HL-60/S4 (cell line): ENCODE measurements around the gene TJP1.
"Not testable (repeated sequence)": the region's sequence is repeated elsewhere in the genome, so short reads cannot be mapped to it uniquely, and the experiment has no call there.

Experiments used
- in situ Hi-C: fragments of 300-500 bp; cut with MboI; formaldehyde crosslinking; loops from 2 replicates; pipeline ENCODE4 v1.14.3; 2022; ENCODE audit warnings: low sequenced_read_pairs

TJP1 gene

DNA sequence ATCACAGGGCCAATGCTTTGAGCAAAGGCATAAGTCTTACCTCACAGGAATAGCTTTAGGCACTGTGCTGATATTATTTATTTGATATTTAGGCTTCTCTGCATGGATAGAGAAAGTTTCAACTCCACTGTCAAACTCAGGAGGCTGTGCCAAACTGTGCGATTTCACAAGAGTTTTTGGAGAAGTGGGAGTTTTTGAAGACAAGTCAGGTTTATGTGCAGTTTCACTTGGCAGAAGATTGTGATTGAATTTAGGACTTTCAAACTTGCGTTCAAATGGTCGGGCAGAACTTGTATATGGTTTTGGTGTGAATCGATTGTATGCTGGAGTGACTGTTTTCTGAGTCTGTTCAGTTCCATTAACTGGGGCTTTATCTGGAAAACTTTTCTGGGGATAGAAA lies 113.7 kb downstream of the TJP1 start:
- in situ Hi-C loops = no loop called here

DNA sequence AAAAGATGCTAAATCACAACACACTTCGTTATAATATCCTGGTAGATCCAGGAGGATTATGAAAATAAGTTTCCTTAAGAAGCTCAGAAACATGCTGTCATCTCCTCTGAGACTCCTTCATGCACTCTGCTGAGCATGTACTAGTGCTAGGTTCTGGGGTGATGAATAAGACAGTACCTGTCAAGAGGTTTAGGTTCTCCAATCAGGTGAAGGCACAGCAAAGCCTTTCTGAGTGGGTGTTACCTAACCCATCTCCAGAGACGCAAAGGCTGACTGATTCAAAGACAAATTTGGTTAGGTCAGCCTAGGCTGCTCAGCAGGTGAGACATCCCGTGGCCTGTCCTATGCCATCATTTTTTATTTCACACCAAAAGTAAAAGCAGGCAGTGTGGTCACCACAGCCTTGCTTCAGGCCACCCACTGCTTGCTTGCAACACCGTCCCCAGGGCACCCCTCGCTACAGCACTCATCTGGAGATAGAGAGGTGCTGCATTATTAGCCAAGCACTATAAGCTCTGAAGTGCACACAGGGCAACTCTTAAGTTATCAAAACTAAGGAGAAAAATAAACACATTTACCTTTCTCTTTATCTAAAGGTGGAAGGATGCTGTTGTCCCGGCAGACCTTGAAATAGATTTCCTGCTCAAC lies 117.2 kb downstream of the TJP1 start:
- in situ Hi-C loops = no loop called here

DNA sequence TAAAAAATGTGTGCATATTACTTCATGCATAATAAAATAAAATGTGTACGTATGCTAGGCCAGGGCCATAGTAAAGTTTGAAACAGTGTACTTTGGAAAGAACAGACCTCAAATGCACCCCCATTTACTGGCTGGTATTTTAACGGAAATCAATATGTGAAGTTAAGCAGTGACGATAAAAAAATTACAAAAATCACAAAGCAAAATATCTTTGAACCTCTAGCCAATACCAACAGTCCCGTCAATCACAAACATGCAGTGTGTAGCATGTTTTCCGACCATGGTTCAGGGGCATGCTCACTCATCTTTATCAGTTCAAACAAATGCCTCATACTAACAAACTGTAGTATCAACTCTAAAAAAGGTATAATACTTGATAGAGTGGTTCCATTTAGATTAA lies 121.1 kb downstream of the TJP1 start:
- in situ Hi-C loops = no loop called here

DNA sequence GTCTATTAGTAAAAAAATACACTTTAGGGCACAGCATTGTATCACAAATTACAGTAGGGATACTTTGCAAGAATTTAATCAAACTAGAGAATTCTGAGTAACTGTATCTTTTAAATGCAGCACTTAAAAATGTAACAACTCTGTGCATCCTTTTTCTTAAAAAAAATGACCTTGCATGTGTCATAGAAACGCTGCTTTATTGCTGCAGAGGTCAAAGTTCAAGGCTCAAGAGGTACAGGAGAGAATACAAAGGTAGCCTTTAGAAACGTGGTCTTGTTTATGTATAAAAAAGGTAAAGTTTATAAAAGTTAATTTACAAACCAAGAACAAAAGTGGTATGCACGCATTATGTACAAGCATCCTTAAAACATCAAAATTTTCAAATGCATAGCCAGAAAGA lies 122.0 kb downstream of the TJP1 start:
- in situ Hi-C loops = no loop called here

DNA sequence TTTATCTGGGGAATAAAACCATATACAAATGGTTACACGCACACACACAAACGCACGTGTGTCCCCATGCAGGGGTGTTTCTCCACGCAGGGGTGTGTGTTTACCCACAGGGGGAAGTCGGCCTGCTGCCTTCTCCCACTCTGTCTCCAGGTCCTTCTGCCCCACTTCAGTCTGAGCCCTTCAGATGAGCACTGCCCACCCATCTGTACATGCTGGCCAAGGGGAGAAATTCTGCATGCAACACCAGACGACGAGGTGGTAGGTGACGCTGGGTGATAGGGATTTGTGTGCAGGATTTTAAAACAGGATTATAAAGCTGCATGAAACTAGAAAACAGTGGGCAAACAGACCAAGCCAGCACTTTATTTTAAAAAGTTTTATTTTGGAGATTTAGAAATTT lies 122.5 kb downstream of the TJP1 start:
- in situ Hi-C loops = no loop called here

DNA sequence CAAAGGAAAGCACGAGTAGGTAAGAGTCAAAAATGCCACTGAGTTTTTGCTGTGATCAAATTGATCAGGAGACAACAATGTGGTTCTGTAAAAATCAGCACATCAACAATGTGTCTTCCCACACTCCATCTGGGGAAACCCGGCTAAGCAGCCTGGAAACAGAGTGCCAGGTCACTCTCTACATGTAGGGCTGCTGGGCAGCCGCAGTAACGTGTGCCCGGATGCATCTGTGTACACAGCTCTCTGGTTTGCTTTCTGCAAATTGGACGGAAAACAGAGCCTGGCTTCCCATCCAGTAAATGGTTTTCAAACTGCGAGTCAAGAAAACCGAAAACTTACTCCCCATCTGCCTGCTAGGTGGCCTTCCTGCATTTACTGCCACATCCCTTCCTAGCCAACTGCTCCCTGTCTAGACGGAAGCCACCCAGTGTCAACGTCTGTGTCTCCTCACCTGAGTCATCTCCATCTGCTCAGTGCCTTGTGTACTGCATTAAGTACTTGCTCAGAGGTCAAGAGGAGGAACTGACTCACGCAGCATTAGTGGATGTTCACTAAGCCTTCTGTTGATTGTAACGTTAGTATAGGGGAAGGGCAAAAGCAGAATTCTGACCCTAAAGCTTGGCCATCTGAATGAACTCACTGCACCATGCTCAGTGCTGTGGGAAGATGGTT lies 124.1 kb downstream of the TJP1 start:
- in situ Hi-C loops = no loop called here

DNA sequence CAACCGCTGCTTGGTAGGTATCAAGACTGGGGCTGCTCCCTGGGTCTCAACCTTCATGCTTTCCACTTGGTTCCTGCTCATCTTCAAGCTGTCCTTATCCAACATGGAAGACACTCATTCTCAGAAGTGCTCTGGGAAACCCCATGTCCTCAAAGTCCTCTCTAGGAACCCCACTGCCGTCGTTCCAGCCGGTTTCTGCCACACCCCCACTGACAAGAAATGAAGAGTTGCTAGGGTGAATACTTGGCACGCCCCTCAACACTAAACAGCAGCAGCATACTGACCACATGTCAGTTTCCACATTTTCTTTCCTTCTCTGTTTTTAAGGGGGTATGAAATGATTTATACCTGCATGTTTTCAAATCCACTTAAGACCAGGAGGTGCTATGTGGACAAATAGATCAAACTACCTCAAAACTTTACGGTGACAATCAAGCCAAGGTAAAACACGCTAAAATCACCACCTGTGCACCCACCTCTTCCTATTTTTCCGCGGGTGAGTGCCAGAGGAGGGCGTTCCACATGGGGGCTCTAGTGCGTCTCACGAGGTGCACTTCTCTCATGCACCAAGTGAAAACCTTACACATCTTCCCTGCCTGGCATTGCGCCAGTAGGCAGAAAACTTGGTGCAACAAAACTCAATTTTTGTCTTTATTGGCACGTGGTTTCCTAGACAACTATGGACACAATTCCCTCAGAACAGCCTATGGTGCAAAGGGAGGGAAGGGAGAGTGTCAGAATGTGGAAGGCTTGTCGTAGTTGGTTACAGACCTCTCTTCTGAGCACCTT lies 125.1 kb downstream of the TJP1 start:
- in situ Hi-C loops = no loop called here

DNA sequence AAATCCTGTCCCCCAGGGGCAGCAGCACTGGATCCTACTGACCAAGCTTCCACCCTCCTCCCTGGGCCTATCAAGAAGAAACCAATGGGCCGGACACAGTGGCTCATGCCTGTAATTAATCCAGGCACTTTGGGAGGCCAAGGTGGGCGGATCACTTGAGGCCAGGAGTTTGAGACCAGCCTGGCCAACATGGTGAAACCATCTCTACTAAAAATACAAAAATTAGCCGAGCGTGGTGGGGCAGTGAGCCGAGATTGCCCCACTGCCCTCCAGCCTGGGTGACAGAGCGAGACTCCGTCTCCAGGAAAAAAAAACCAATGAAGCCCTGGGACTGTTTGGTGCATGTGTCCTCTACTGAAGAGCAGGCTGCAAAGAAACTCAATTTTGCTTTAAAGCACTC lies 125.8 kb downstream of the TJP1 start:
- in situ Hi-C loops = not testable (repeated sequence)

DNA sequence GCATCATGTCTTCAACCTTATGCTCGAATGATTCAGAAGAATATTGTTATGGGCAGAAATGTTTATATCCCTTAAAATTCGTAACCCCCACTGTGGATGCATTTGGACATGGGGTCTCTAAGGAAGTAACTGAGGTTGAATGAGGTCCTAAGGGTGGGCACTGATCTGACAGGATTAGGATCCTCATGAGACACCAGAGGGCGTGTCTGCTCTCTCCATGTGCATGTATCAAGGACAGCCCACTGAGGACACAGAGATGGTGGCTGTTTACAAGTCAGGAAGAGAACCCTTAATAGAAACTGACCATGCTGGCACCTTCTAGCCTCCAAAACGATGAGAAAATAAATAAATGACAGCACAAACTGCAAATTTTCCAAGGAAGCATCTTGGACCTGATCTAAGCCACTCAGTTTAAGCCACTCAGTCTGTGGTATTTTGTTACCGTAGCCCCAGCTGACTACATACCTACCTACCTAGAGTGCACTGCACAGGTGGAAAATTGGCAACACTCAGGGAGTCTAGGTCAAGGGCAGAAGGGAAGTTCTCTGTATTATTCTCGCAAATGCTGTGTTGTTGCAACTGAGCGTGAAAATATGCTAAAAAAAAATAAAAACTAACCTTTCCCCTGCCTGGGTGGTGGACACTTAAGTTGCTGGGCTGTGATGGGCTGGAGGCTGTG lies 126.6 kb downstream of the TJP1 start:
- in situ Hi-C loops = no loop called here

DNA sequence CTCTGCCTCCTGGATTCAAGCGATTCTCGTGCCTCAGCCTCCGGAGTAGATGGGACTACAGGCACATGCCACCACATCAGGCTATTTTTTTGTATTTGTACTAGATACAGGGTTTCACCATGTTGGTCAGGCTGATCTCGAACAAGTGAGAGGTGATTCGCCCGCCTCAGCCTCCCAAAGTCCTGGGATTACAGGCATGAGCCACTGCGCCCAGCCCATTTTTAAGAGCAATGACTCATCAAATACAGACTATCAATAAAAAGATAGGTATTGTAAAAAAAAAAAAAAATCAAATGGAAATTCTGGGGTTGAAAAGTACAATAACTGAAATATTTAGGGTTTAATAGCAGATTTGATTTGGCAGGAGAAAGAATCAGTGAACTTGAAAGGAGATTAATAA lies 129.0 kb downstream of the TJP1 start:
- in situ Hi-C loops = no loop called here

DNA sequence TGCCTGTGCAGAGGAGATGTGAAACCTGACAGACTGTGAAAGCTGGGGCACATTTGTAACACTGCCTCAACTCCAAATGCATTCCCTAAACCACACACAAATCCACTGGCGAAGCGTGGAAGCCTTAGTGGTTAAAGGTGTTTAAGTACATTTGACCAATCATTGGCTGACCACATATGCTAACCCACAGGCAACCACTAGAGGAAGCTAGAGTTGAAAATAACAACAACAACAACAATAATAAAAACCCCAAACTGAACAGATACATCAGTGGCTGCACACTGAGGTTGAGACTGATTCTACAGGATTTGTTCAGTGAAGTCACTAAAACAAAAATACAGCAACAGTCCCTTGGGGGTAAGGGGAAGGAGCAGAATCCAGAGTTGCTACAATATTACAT lies 129.7 kb downstream of the TJP1 start:
- in situ Hi-C loops = no loop called here

DNA sequence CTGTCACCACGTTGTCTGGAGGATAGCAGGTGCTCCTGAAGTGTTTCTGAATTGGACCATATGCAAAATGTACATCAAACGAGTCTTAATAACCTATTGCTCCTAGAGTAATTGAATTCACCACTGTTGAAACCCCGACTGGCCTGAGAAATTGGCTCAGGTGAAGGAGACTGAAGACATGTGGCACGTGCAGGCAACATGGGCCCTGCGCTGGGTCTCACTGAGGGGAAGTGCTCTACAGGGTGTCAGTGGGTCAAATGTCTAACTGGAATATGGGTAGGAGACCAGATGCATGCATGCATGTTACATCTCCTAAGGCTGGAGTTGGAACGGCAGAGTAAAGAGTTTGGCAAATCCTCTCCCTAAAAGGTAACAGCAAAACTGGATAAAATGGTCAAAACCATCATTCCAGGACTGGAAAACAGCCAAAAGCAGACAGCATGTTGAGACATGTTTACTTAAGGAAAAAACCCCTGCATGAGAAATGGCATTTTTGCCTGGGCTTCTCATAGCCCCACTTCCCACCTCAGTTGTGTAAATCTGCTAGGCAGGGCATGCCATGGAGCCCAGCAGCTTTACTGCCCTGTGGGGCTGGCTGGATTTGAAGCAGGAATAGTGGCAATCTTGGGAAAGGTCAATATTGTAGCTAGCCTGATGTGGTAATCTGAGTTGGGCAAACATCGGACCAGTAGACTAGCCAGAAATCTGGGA lies 131.3 kb downstream of the TJP1 start:
- in situ Hi-C loops = no loop called here

DNA sequence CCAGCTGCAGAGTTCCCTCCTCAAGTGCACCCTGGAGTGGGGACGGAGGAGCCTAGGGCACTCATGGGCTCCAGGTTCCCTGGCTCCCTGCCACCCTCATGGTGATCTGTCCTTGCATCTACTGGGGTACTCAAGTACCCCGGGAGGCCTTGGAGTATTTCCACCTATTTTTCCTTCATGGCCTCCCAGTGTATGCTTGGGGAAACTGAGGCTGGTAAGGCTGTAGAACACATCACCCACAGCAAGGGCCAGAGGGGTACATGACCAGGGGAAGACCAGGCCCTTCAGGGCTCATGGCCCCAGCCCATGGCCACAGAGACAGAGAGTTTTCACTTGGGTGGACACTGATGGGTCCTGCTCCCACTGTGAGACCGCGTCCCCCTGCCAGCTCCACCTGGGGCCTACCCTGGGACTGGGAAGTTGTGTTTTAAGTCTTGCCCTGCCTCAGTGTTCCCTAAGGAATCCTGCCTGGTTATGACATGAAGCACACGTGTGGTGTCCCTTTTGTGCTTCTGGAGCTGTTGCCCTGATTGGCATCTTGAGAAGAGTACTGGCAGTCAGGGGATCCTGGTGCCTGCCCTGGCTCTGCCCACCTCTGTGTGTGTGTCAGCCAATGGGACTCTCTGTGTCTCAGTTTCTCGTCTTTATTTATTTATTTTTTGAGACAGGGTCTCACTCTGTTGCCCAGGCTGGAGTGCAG lies 132.8 kb downstream of the TJP1 start:
- in situ Hi-C loops = no loop called here

DNA sequence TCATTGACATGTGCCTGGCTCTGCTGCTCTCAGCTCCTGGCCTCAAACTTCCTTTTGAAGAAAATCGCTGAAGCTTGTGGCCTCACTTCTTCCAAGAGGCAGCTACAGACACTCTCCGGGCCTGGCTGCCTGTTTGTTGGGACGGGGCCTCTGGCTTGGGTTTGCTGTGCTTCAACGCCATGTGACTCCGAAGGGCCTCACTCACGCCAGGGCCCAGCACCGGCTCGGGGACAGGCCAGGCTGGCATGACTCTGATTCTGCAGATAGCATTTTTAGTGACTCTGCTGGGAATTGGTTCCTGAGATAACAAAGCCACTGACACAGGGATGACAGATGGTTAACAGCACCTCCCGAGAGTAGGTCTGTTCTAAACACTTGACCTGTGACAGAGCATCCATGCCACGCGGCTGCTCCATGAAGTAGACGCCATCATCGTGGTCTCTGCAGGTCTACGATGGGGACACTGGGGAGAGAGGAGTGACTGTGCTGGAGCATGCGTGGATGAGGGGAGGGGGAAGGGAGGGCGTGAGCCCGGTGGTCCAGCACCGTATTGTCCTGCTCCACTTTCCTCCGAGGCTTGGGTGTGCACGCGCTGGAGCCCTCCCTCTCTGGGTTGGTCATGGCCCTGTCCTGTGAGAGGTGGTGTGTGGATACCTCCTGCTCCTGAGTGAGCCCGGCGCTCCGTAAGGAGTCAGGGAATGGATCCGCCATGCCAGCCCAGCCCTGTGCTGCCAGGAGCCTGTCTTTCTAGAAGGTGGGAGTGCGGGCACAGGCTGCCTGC lies 133.6 kb downstream of the TJP1 start:
- in situ Hi-C loops = no loop called here

DNA sequence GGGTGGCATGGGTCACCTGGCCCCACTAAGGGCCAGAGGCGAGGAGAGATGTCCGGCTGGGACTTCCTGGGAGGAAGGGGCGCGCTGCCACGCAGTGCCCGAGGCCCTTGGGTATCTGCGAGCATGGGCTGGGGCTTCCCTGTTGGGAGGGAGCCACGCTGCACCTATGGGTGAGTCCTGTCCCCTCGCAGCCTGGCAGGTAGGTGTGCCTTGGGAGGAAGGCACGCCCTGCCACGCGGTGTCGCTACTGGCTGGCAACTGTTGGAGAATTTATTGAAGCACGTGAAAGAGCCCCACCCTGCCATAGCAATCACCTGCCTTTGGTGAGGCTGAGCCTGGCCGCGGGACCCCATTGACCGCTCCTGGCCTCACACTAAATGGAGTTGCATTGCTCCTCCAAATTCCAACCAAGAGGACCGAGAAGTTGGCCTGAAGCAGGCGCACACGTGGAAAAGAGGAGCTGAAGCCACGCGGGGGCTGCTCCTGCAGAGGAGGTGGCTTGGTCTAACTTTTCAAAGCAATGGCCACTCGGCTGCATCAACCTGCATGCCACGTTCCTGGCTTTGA lies 134.2 kb downstream of the TJP1 start:
- in situ Hi-C loops = no loop called here

DNA sequence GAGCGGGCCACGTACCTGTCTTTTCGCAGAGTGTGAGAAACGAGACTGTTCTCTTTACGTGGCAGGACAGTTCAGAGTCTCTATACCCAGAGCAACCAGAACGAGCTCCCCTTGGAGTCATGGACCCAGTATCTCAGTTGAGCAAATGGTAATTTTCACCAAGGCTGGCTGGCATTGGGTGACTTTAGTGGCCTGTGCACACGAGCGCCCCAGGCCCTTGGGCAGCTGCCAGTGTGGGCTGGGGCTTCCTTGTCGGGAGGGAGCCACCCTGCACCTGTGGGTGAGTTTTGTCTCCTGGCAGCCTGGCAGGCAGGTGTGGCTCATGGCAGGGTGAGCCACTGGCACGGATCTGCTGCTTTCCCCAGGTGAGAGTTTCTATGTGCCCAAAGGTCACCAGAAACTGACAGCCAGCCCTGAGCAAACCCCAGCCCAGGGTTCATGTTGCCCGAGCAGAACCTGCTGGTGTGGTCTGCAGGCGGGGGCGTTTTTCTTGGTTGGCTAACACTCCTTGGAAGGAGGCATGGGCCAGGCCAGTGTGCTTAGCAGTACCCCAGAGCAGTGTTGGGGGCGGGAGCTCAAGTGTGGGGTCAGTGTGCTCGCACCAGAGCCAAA lies 135.0 kb downstream of the TJP1 start:
- in situ Hi-C loops = no loop called here

DNA sequence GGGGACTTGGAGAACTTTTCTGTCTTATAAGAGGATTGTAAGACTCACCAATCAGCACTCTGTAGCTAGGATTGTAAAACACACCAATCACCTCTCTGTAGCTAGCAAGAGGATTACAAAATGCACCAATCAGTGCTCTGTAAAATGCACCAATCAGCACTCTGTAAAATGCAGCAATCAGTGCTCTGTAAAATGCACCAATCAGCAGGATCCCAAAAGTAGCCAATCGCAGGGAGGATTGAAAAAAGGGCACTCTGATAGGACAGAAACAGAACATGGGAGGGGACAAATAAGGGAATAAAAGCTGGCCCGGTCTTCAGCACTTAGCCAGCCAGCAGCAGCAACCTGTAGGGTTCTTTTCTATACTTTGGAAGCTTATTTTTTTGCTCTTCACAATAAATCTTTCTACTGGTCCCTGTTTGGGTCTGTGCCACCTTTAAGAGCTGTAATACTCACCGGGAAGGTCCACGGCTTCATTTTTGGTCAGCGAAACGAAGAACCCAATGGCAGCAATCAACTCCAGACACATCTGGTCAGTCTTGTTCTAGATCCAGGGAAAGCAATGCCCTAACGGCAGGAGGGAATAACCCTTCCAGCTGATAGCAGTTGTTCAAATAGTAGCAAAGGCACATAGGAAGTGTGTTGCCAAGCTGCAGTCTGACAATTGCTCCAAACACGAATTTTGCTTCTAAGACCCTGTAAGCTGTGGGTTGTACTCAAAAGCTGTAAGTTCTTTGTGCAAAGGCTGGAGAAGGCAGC lies 135.6 kb downstream of the TJP1 start:
- in situ Hi-C loops = no loop called here

DNA sequence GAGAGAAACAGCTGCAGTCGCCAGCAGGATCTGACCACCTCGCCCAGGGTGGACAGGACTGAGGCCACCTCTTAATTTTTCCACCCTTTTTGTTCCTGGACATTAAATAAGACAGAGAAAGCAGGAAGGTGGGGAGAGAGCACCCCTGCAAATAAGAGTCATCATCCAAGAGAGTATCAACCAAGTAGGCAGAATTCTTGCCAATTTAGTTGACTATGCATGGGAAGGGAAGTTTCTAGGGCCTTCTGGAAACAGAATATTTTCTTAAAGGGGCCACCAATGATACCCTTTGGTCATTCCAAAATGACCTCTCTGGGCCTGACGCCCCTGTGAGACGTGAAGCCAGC lies 136.2 kb downstream of the TJP1 start:
- in situ Hi-C loops = no loop called here
